IPS DF 19.7 (cell line): ENCODE results near the gene SOX6.

ENCODE experiments used
- DNase-seq: peaks from one replicate; pipeline ENCODE4 v3.0.0-alpha.2; 2013; ENCODE audit warnings: low read depth, low spot score

The SOX6 gene

DNA sequence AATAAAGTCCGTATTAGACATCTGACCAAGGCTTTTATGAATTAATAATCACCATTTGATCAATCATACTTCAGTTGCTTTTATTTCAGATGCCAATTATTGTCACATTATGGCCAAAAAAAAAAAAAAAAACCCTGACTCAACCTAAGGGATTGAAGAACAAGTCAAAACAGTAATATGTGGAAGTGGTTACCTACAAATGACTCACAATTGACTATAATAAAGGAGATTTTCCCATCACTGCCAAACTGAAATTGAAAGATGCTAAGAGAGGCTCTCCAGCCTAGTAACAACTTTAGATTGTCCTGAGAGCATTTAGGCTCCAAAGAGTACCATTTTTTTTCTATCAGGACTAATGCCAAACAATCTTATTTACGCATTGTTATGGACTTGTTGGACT lies 35.2 kb downstream of the SOX6 start:
- no peak for DNase-seq

- no peak for DNase-seq
Measured at GRCh38 chr11:16318320-16318719, 38.0 kb downstream of the SOX6 start.

DNA sequence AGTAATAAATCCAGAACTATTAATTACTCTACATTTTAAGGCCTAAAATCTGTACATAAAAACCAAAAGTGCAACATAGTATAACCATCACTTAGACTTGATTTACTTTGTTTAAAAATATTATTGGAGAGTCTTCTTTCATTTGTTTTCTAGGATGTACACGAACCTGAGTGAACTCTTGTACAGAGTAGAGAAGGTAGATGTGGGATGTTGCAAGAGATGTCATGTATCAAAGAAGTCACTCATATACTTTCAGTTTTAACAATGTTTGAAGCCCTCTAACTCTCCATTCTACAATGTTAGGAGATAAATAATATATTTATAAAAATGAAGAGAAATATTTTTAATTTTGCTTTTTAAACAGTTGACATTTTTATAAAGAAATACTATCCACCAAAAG lies 38.6 kb downstream of the SOX6 start:
- DNase-seq = no peak

DNA sequence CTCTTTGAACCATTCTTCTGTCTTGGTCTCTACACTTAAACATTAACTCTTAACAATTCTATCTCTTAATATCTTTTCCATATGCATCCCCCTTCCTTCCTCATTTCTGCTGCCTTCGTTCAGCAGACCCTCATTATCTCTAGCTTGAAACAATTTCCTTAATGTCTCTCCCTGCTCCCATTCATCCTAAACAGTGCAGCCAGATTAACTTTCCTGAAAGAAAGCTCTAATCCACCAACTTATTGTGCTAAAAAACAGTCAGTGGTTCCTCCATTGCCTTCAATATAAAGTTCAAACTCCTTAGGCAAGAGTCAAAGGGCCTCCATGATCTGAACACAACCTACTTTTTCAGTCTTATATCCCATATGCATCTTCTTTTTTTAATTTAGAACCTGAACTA lies 42.5 kb downstream of the SOX6 start:
- DNase-seq = no peak

GRCh38 chr11:16312233-16312765 lies 44.0 kb downstream of the SOX6 start:
- no peak for DNase-seq

DNA sequence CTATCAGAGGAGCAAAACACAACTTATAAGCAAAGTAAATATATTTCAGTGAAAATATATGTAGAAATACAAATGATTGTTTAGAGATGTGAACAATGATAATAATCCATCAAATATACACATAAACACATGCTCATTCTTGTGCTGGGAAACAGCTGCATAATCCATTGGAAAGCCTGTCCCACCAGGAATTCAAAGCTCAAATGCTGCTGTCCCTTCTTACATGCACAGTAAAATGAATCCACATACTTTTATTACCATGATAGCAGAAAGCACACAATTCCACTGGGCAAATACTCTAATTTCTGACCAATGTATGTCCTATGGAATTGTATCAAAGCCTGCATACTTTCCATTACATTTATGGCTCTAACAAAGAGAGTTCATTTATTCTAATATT lies 44.5 kb downstream of the SOX6 start:
- no peak for DNase-seq

- no peak for DNase-seq
Measured at GRCh38 chr11:16310943-16311342, 45.4 kb downstream of the SOX6 start.

GRCh38 chr11:16309226-16309625 lies 47.1 kb downstream of the SOX6 start:
- no peak for DNase-seq

DNA sequence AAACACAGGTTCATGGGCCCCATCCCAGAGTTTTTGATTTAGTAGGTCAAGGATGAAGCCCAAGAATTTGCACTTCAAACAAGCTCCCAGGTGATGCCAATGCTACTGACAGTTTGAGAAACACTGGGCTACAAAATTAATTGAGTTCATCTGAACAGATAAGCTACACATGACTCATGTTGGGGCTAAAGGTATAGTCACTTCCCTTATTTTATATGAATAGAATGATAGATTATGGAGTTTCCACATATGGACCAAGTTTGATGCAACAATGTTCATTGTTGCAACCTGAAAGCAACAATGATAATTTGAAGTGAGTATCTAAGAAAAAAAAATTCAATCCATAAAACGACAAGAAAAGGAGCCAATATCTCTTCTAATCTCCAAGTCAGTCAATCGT lies 54.9 kb downstream of the SOX6 start:
- no peak for DNase-seq

DNA sequence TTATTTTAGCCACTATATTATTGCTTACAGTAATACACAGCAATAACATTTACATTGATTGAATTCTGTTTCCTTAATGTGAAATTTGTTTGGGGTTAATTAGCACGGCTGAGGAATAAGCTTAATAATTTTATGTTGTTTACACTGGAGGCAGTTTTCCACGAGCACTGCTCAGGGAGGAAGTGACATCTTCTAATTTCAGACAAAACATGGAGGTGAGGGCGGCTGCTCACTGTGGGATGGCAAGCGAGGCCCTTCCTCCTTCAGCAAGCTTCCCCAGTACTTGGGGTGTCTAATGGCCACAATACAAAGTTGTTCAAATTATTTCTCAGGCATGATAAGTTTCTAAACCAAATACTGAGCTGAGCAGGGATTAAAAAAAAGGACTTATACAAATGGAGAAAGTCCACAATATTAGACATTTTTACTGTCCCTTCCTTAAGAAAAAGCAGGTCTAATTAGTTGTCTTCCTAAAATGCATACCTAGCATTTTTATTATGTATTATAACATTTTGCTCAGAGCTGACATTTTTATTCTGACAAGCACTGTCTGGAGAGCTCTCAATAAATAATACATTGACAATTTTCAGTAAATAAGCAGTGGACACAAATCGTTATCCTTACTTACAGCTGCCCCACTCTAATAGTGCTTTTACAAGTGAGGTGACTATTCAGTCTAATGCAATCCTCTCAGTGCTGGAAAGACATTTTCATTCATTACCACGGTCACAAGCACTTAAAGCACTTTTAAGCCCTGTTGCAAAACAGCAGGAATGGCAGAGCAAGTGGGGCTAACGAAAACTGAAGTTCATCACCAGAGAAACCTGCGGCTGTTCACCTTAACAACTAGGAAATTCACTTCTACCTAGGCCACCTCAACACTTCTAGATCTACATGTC lies 56.2 kb downstream of the SOX6 start:
- no peak for DNase-seq

DNA sequence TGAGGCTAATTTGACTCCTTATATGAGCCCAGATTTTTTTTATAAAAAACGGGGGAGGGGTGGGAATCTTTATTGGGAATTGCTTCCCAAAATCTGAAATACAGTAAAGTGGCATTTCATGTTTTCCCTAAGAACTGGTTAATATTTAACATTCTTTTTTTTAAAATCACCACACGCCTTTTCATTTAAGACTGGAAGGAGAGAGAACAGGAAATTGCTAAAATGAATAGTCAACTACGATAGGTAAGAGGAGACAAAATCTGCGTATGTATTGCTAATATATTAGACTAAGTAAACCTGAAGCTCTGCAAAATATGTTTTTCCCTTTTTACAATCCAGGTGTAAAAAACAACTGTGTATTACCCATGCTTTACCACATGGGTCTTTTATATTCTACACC lies 57.0 kb downstream of the SOX6 start:
- no peak for DNase-seq

GRCh38 chr11:16297332-16297731 lies 59.0 kb downstream of the SOX6 start:
- no peak for DNase-seq

DNA sequence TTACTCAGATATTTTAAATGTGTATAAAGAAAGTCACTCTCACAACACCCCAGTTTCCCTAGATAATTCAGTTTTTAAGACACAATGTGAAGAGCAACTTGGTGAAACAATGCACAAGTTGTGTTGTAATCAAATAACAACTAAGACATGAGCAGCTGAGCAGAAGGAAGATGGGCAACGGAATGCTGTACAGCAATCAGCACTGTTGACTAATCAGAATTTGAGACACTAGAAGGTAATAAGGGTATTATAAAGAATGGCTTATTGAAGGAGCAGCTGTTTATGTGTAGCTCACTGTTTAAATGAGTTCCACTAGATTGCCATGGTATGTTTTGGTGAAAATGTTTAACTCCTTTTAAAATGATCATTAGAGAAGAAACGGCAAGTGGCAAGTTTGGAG lies 60.1 kb downstream of the SOX6 start:
- no peak for DNase-seq

DNA sequence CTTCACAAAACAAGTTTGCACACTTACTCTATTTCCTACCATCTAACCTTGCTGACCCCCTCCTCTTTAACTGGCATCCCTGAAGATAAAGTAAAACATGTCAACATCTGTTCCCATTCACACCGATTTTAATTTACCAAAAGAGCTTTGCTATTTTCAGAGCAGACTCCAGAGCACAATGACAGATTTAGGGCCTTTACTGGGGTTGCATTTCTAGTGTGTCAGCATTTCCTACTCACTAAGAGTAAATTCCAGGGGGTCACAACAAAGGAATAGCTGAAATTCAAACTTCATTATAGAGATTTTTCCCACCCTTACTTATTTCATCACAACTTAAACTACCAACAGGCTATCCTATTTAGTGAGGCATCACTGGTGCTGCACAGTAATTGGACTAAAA lies 60.8 kb downstream of the SOX6 start:
- no peak for DNase-seq

DNA sequence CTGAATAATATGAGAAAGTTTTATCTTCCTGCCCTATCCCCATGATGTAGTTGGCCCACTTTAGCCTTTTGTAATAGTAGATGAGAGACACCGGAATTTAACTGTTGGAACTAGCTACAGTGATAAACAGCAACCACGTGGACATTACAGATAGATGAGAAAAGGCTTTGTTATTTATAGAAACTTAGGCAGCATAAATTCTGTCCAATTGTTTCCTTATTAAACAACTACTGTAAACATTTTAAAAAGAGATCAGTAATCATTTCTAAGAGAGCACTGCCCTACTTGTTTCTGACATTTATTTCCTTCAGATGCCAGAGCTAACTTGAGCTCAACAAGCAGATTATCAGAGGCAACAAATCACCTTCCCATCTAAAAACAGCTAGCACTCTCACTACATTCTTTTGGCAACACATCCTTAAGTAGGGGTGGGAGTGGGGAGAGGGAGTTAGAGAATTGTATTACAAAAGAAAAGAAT lies 63.1 kb downstream of the SOX6 start:
- DNase-seq = no peak

DNA sequence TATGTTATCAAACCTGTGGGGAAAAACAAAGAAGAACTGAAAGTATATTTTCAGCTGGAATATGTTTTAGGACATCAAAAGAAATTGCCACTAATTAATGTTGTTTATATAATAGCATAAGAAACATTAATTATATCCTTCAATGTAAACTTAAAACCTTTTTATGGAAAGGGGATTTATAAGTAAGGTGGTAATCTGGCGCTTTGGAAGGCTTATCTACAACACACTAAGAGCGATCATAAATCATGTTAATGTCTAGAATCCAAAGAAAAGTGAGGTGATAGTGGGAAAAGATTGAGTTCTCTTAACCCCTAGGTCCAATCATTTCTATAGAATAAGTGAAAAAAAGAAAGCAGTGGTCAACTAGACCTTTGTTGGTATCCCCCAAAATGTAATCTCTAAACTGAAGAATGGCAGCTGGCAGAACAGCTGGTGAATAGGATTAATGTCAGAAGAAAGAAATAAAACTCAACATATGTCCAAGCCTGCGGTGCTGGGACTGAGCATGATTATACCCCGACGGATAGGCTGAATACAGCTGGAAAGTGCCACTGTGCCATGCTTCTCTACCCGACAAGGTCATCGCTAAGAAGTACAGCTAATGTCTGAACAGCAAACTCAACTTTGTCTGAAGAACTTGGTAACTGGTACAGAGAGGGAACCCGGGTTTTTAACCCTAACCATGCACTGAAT lies 64.0 kb downstream of the SOX6 start:
- no peak for DNase-seq

- no peak for DNase-seq
Measured at GRCh38 chr11:16291729-16292128, 64.6 kb downstream of the SOX6 start.

GRCh38 chr11:16289541-16289940 lies 66.8 kb downstream of the SOX6 start:
- no peak for DNase-seq

- no peak for DNase-seq
Measured at GRCh38 chr11:16287630-16288280, 68.6 kb downstream of the SOX6 start.

DNA sequence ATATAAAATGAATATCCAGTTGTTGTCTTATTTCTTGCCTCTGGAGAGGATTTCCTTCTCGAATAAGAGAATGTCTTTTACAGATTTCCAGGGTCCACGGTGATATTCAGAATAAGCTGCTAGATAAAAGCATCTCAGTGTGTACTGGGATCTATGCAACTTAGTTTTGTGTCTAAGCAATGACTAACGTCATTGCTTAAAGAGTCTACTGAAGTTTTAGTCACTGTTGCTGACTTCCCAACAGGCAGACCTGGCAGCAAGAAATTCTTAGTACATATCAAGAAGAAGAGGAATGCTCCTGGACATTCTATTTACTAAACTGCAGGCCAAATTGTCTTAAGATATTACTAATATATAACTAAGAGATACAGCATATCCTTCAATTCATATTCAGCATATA lies 70.3 kb downstream of the SOX6 start:
- no peak for DNase-seq

DNA sequence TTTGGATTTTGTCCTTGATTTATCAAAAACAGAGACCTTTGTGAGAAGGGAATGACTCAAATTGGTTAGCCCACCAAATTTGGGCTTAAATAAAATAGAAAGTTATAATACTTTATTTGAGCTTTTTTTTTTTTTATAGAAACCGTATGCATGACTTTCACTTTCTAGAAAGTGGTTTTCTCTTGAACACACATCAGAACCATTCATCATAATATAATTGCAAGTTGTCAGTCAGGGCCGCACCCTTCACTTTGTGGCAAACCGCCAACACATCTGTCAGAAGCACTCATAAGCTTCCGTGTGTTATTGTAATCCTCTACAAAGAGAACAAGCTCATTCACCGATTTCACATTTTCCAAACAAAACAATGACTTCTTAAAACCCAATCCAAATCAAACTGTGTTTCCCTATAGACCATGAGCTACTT lies 76.1 kb downstream of the SOX6 start:
- no peak for DNase-seq

- no peak for DNase-seq
Measured at GRCh38 chr11:16279524-16279923, 76.8 kb downstream of the SOX6 start.
